HepG2 (cell line): ENCODE results near the gene TREH. TPM values are rescaled to one million over a fixed set of nuclear protein-coding genes. Genes with fewer than 3 reads are reported as not detected.

ENCODE experiments used
- ATAC-seq: fragments of 200-7000 bp; cut with Tn5 transposase; 3 replicates; pipeline ENCODE4 v1.9.1; 2020; ENCODE audit warnings: mild to moderate bottlenecking, moderate library complexity
- BruUV-seq: library from RNA; stranded (reverse); fragments of 400-500 nt; replicated peaks from 2 replicates; lab custom pipeline; 2021; lab: Mats Ljungman, UMichigan
- CTCF ChIA-PET: fragments of 300-600 bp; formaldehyde crosslinking; extraction: SDS; loops from one replicate; lab custom pipeline; 2021; ENCODE audit warnings: low total read pairs, inconsistent platforms, low intra/inter-chr PET ratio; lab: Yijun Ruan, JAX
- POLR2A ChIA-PET: fragments of 350-600 bp; sonication (Branson Sonifier 250); formaldehyde crosslinking; loops from one replicate; lab custom pipeline; 2020; ENCODE audit warnings: antibody characterized with exemption, inconsistent platforms; lab: Yijun Ruan, JAX
- DNase-seq: peaks from one replicate; pipeline ENCODE4 v3.0.0-alpha.2; 2015; ENCODE audit warnings: low spot score
- FAIRE-seq: peaks from 3 replicates; lab custom pipeline; 2011; peaks lifted over from hg19 to GRCh38; lab: Jason Lieb, UNC
- H2AFZ ChIP-seq: one replicate; pipeline ENCODE4 v1.6.1; 2011; ENCODE audit warnings: low read length, inconsistent platforms
- H3K27ac ChIP-seq: fragments of 300-600 bp; 3 replicates; pipeline ENCODE4 v1.8.0; 2011; ENCODE audit warnings: mixed run types, mild to moderate bottlenecking, mixed read lengths, low read length, inconsistent platforms; ENCODE audit not compliant: insufficient read depth; ENCODE audit errors: extremely low read length
- H3K27me3 ChIP-seq, 2 experiments: fragments of 200-600 bp in 1 of 2; 2 replicates in 1 of 2; 3 replicates in 1 of 2; pipeline versions ENCODE4 v1.6.0 to v1.8.0; 2011; ENCODE audit warnings: low read length in 2 of 2, mild to moderate bottlenecking in 2 of 2, moderate library complexity in 2 of 2, inconsistent platforms in 1 of 2; ENCODE audit not compliant: insufficient read depth in 2 of 2, control insufficient read depth in 1 of 2
- H3K36me3 ChIP-seq, 2 experiments: fragments of 200-600 bp in 1 of 2; replicated peaks in 1 of 2; 2 replicates in 1 of 2; 3 replicates in 1 of 2; pipeline versions ENCODE4 v1.5.1 to v1.8.0; 2011; ENCODE audit warnings: low read length in 2 of 2, inconsistent platforms in 1 of 2; ENCODE audit not compliant: insufficient read depth in 2 of 2, control insufficient read depth in 1 of 2
- H3K4me1 ChIP-seq: 2 replicates; pipeline ENCODE4 v1.5.1; 2012; ENCODE audit warnings: low read length, inconsistent platforms; ENCODE audit not compliant: insufficient read depth
- H3K4me2 ChIP-seq: 2 replicates; pipeline ENCODE4 v1.6.0; 2011; ENCODE audit warnings: low read depth, low read length, inconsistent platforms
- H3K4me3 ChIP-seq, 3 experiments: fragments of 200-600 bp in 1 of 3; sonication (generic), shearing (Covaris generic) in 1 of 3; replicated peaks in 1 of 3; 2 replicates each; pipeline ENCODE4 v1.5.1; 2011 to 2016; ENCODE audit warnings: low read length in 3 of 3, inconsistent platforms in 2 of 3, low read depth in 2 of 3, mild to moderate bottlenecking in 2 of 3, control low read depth in 1 of 3, mixed read lengths in 1 of 3; ENCODE audit not compliant: insufficient read depth in 1 of 3
- H3K79me2 ChIP-seq: one replicate; pipeline ENCODE4 v1.6.1; 2011; ENCODE audit warnings: low read length, inconsistent platforms; ENCODE audit not compliant: insufficient read depth
- H3K9ac ChIP-seq: 2 replicates; pipeline ENCODE4 v1.6.0; 2011; ENCODE audit warnings: mild to moderate bottlenecking, low read depth, low read length, inconsistent platforms; ENCODE audit not compliant: insufficient read depth
- H3K9me3 ChIP-seq: 2 replicates; pipeline ENCODE4 v1.5.1; 2012; ENCODE audit warnings: mild to moderate bottlenecking, low read length
- H4K20me1 ChIP-seq: 2 replicates; pipeline ENCODE4 v1.6.0; 2011; ENCODE audit warnings: inconsistent platforms, mild to moderate bottlenecking, low read length, moderate library complexity; ENCODE audit not compliant: insufficient read depth
- EZH2 ChIP-seq: conservative IDR thresholded peaks from 2 replicates; pipeline ENCODE4 v1.6.1; 2012; ENCODE audit warnings: mild to moderate bottlenecking, low read depth, low read length, moderate library complexity
- FOXK1 ChIP-seq: sonication (generic); formaldehyde crosslinking; IDR thresholded peaks from 2 replicates; pipeline ENCODE4 v1.4.0; 2020; ENCODE audit warnings: low read depth, missing genetic modification reagents, borderline replicate concordance
- HOXA5 ChIP-seq: sonication (generic); formaldehyde crosslinking; IDR thresholded peaks from 2 replicates; pipeline ENCODE4 v1.4.0; 2020; ENCODE audit warnings: missing genetic modification reagents
- NFIC ChIP-seq: IDR thresholded peaks from 2 replicates; pipeline ENCODE4 v1.6.1; 2012; ENCODE audit warnings: mild to moderate bottlenecking, low read length, inconsistent platforms
- NR2F1 ChIP-seq, 2 experiments: fragments of 450-650 bp in 1 of 2; formaldehyde crosslinking in 1 of 2; IDR thresholded peaks; 2 replicates each; pipeline versions ENCODE4 v1.5.0 to v1.6.1; 2016 to 2020; ENCODE audit warnings: mild to moderate bottlenecking in 1 of 2, missing compliant biosample characterization in 1 of 2, missing genetic modification reagents in 1 of 2, moderate library complexity in 1 of 2
- TRIM24 ChIP-seq: sonication (generic); formaldehyde crosslinking; IDR thresholded peaks from 2 replicates; pipeline ENCODE4 v1.8.0; 2022; ENCODE audit warnings: mild to moderate bottlenecking, missing genetic modification reagents
- ZNF205 ChIP-seq: IDR thresholded peaks from 2 replicates; pipeline ENCODE4 v1.6.1; 2018; ENCODE audit warnings: missing biosample characterization, missing genetic modification reagents
- ZNF207 ChIP-seq: fragments of 450-650 bp; IDR thresholded peaks from 2 replicates; pipeline ENCODE4 v1.6.1; 2016; ENCODE audit warnings: antibody characterized with exemption, borderline replicate concordance
- ZNF230 ChIP-seq: sonication (generic); formaldehyde crosslinking; IDR thresholded peaks from 2 replicates; pipeline ENCODE4 v1.4.0; 2020; ENCODE audit warnings: mild to moderate bottlenecking, missing genetic modification reagents
- ZNF274 ChIP-seq: sonication (generic); formaldehyde crosslinking; IDR thresholded peaks from 2 replicates; pipeline ENCODE4 v1.5.1; 2020; ENCODE audit warnings: mild to moderate bottlenecking, missing genetic modification reagents
- ZNF30 ChIP-seq: sonication (generic); formaldehyde crosslinking; IDR thresholded peaks from 2 replicates; pipeline ENCODE4 v1.5.0; 2020; ENCODE audit warnings: mild to moderate bottlenecking, missing genetic modification reagents
- ZNF510 ChIP-seq: sonication (generic); formaldehyde crosslinking; IDR thresholded peaks from 2 replicates; pipeline ENCODE4 v1.4.0; 2020; ENCODE audit warnings: low read depth, mild to moderate bottlenecking, missing genetic modification reagents
- ZSCAN12 ChIP-seq: sonication (generic); formaldehyde crosslinking; IDR thresholded peaks from 2 replicates; pipeline ENCODE4 v1.9.0; 2021; ENCODE audit warnings: mild to moderate bottlenecking, missing genetic modification reagents
- WGBS: methylation state at CpG from one replicate; pipeline ENCODE4 v1.1.6; 2017; ENCODE audit warnings: low lambda C conversion rate; 5-methylcytosine and 5-hydroxymethylcytosine counted together
- in situ Hi-C: cut with HindIII; loops from 2 replicates; pipeline ENCODE4 v1.10.0; 2017; ENCODE audit warnings: low pct_unique_long_range_greater_than_20kb; ENCODE audit not compliant: extremely low pct_ligation_motif_present
- intact Hi-C: fragments of 100-400 bp; cut with micrococcal nuclease; formaldehyde crosslinking; loops from one replicate; pipeline ENCODE4 v1.10.0; 2022; ENCODE audit not compliant: unreplicated experiment
- polyA plus RNA-seq, 8 experiments: library from polyadenylated mRNA; depleted of rRNA in 3 of 8; stranded (reverse) in 7 of 8; unstranded in 1 of 8; fragments of >200 nt; fragmentation: Illumina TruSeq in 4 of 8; extraction: Trizol in 4 of 8; gene quantifications; 2 replicates each; pipeline versions ENCODE4 v1.2.1 to v1.2.3, GENCODE V29; 2011 to 2016; ENCODE audit warnings: low read depth in 4 of 8, missing spikeins in 1 of 8, mixed read lengths in 1 of 8; ENCODE audit not compliant: insufficient read depth in 1 of 8
- total RNA-seq, 5 experiments: library from RNA; depleted of rRNA; stranded (reverse); fragments of >200 nt; fragmentation: Illumina TruSeq; extraction: Trizol; gene quantifications; 2 replicates each; pipeline ENCODE4 v1.2.3, GENCODE V29; 2016; ENCODE audit warnings: low read depth in 1 of 5
- TF ChIP-seq, protein P1 (sequence below): IDR thresholded peaks from 2 replicates; pipeline ENCODE4 v1.6.1; 2018; ENCODE audit warnings: missing genetic modification reagents
- TF ChIP-seq, protein P2 (sequence below): conservative IDR thresholded peaks from 2 replicates; pipeline ENCODE4 v1.6.1; 2018; ENCODE audit warnings: missing genetic modification reagents
- TF ChIP-seq, protein P3 (sequence below): sonication (generic); formaldehyde crosslinking; IDR thresholded peaks from 2 replicates; pipeline ENCODE4 v1.4.0; 2020; ENCODE audit warnings: missing genetic modification reagents, mild to moderate bottlenecking, borderline replicate concordance
- TF ChIP-seq, protein P4 (sequence below): sonication (generic); formaldehyde crosslinking; conservative IDR thresholded peaks from 2 replicates; pipeline ENCODE4 v1.8.0; 2022; ENCODE audit warnings: missing genetic modification reagents

Gene TREH
- total and polyA plus RNA-seq, 2 of the 13 experiments (the other 11 are each of a cell fraction or from before 2014, with no cell fraction given), result 0.53 to 0.86 TPM

DNA sequence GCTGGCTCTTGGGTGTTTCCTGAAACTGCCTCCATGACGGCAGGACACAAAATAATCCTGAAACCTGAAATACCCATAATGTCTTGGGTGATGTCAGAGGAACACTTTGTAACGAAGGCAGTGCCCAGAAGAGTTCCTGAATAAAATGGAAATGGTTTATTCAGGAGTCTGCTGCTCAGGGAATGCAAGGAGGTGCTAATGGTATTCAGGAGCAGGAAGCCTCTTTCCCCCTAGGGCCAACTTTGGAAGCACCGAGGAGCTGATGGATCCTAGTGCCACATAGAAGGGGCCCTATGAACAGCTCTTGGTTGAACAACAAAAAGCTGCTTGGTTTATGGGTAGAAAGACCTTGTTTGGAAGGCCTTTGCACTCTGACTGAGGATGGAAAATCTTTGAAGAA, 15.5 kb downstream of the TREH start:
- in situ Hi-C loops (no loop called here), intact Hi-C loops (no loop called here)
- FAIRE-seq (no peak), ATAC-seq (no peak), DNase-seq (no peak)
- 62% methylated on average over 3 of the region's 3 CpGs for WGBS
- Histone ChIP-seq H2AFZ (no peak overlapping the region), H3K4me3 (no peak overlapping the region), H3K27ac (no peak overlapping the region), H3K27me3 (no peaks in the 10 kb centered on the region), H3K36me3 (no peaks in the 10 kb centered on the region), H3K9me3 (no peaks in the 10 kb centered on the region), H3K4me2 (no peak overlapping the region), H3K9ac (no peak overlapping the region), H3K79me2 (no peaks in the 10 kb centered on the region), H4K20me1 (no peaks in the 10 kb centered on the region), H3K4me1 (peaks cover 27% of the 10 kb centered on the region)
- CTCF ChIA-PET, result no interaction called here
- TF ChIP-seq EZH2 (no peak), FOXK1 (CRISPR knock-in tag) (no peak), ZNF30 (CRISPR knock-in tag) (no peak), ZNF510 (CRISPR knock-in tag) (no peak), ZNF274 (CRISPR knock-in tag) (no peak), ZNF207 (no peak), NR2F1 (CRISPR knock-in tag; IDR thresholded peaks at IDR 0.05) (no peak), TRIM24 (CRISPR knock-in tag) (no peak), ZNF205 (CRISPR knock-in tag) (no peak), ZSCAN12 (CRISPR knock-in tag) (no peak), NFIC (no peak), ZNF230 (CRISPR knock-in tag) (no peak), HOXA5 (CRISPR knock-in tag) (no peak)
- TF ChIP-seq, protein P1, sequence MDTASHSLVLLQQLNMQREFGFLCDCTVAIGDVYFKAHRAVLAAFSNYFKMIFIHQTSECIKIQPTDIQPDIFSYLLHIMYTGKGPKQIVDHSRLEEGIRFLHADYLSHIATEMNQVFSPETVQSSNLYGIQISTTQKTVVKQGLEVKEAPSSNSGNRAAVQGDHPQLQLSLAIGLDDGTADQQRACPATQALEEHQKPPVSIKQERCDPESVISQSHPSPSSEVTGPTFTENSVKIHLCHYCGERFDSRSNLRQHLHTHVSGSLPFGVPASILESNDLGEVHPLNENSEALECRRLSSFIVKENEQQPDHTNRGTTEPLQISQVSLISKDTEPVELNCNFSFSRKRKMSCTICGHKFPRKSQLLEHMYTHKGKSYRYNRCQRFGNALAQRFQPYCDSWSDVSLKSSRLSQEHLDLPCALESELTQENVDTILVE (CRISPR knock-in tag), result no peak
- TF ChIP-seq, protein P2, sequence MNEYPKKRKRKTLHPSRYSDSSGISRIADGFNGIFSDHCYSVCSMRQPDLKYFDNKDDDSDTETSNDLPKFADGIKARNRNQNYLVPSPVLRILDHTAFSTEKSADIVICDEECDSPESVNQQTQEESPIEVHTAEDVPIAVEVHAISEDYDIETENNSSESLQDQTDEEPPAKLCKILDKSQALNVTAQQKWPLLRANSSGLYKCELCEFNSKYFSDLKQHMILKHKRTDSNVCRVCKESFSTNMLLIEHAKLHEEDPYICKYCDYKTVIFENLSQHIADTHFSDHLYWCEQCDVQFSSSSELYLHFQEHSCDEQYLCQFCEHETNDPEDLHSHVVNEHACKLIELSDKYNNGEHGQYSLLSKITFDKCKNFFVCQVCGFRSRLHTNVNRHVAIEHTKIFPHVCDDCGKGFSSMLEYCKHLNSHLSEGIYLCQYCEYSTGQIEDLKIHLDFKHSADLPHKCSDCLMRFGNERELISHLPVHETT (CRISPR knock-in tag), result no peak
- TF ChIP-seq, protein P3, sequence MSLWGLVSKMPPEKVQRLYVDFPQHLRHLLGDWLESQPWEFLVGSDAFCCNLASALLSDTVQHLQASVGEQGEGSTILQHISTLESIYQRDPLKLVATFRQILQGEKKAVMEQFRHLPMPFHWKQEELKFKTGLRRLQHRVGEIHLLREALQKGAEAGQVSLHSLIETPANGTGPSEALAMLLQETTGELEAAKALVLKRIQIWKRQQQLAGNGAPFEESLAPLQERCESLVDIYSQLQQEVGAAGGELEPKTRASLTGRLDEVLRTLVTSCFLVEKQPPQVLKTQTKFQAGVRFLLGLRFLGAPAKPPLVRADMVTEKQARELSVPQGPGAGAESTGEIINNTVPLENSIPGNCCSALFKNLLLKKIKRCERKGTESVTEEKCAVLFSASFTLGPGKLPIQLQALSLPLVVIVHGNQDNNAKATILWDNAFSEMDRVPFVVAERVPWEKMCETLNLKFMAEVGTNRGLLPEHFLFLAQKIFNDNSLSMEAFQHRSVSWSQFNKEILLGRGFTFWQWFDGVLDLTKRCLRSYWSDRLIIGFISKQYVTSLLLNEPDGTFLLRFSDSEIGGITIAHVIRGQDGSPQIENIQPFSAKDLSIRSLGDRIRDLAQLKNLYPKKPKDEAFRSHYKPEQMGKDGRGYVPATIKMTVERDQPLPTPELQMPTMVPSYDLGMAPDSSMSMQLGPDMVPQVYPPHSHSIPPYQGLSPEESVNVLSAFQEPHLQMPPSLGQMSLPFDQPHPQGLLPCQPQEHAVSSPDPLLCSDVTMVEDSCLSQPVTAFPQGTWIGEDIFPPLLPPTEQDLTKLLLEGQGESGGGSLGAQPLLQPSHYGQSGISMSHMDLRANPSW (CRISPR knock-in tag), result no peak
- TF ChIP-seq, protein P4, sequence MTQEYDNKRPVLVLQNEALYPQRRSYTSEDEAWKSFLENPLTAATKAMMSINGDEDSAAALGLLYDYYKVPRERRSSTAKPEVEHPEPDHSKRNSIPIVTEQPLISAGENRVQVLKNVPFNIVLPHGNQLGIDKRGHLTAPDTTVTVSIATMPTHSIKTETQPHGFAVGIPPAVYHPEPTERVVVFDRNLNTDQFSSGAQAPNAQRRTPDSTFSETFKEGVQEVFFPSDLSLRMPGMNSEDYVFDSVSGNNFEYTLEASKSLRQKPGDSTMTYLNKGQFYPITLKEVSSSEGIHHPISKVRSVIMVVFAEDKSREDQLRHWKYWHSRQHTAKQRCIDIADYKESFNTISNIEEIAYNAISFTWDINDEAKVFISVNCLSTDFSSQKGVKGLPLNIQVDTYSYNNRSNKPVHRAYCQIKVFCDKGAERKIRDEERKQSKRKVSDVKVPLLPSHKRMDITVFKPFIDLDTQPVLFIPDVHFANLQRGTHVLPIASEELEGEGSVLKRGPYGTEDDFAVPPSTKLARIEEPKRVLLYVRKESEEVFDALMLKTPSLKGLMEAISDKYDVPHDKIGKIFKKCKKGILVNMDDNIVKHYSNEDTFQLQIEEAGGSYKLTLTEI (CRISPR knock-in tag), result no peak
- POLR2A ChIA-PET, result interaction anchor here (1.7 kb wide), 1 partner anchor 10 kb away, joined by 6 read pairs; no protein-coding TSS in a partner anchor
- no TSS peak for BruUV-seq
